NCI-H187 treated with DMSO at 0.1 percent for 48 hours (cell line): ENCODE results near the gene ZNF618.

Experiments used
- DNase-seq: peaks from one replicate; lab custom pipeline; 2025; lab: John Stamatoyannopoulos, UW

ZNF618 gene

DNA sequence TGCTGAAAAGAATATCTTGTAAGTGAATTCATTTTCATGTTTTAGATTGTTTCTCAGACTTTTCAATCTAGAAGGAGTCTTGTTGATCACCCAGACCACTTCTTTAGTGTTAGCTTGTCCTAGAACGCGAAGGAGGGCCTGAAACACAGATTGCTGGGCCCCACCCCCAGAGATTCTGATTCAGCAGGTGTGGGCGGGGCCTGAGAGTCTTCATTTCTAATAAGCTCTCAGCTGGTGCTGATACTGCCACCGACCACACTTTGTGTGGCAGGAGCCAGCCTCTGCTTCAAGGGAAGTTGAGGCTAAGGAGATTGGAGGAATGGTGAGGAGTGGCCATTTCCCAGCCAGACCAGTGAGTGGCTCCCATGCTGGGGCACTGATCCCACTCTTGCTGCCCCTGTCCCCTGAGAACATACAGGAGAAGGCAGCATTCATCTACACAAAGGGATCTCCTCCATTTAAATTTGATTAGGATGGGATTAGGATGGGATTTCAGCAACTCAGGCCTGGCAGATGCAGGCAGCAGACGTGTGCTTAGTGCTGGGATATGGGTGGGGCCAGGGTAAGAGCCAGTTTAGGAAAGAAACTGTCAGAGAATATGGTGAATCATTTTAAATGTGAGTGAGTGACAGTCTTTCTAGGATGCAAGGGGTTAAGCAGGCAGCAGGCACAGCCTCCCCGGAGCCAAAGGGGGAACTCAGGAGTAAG lies 35.9 kb downstream of the ZNF618 start:
- no peak for DNase-seq

DNA sequence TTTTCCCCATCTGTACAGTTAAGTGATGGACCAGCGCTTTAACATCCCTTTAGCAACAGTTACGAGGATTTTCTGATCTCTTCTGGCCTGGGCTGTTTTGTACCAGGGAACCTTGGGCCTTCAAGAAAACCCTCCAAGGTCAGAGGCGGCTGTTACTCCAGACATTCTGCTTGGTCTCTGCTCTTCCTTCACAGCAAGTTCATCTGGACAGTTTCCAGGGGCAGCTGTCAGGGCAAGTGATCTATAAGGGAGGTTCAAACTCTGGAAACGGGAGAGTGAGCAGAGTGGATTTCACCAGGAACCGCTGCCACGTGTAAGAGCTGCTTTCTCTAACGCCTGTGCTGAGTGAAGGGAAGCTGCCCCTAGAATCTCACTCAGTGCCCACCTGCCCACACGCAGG lies 36.7 kb downstream of the ZNF618 start:
- no peak for DNase-seq

DNA sequence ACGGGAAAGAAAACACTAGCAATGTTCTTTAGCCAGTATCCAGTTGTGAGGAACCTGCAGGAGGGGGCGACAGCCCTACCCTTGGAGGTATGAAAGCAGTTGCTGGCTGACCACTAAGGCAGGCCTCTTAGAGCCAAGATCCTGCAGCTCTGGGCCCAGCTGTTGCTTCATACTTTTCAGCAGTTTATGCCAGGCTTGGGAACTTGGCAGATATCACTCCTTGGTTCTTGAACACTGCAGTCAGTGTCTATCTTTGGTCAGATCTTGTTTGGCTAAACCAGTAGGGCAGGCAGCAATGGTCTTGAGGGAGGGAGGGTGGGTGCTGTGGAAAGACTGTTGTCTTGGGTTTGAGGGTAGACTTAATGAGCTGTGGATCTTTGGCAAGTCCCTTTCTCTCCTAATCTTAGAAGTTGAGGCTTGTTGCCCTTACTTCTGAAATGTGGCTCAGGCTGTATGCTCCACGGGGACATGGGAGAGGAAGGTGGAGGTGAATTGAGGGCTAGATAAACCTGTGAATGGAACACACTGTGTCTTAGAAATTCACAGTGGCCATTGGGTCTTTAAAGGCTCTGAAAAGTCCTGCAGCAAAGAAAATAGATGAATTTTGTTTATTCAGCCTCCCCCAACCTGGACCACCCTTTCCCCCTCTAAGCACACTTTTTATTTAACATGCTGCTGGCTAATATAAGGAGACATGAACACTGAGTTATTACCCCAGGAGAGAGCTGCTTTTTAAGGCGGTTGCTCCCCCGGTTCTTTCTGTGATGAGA lies 37.5 kb downstream of the ZNF618 start:
- no peak for DNase-seq

DNA sequence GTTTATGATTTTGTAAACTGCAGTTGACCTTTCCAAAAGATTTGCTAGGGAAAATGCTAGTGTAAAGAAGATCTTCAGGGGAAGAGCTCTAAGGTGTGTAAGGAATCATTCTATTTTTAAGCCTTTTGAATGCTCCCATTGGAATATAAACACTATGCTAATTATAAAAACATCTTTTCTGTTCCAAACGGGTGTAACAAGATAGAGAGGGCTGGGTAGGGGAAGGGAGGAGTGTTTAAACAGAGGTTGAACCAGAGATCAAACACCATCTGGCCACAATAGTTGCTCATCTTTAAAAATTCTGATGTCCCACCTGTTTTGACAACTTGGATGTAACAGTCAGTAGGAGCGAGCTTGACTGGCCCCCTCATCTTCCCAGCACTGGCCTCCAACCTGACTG lies 38.4 kb downstream of the ZNF618 start:
- DNase-seq = no peak

DNA sequence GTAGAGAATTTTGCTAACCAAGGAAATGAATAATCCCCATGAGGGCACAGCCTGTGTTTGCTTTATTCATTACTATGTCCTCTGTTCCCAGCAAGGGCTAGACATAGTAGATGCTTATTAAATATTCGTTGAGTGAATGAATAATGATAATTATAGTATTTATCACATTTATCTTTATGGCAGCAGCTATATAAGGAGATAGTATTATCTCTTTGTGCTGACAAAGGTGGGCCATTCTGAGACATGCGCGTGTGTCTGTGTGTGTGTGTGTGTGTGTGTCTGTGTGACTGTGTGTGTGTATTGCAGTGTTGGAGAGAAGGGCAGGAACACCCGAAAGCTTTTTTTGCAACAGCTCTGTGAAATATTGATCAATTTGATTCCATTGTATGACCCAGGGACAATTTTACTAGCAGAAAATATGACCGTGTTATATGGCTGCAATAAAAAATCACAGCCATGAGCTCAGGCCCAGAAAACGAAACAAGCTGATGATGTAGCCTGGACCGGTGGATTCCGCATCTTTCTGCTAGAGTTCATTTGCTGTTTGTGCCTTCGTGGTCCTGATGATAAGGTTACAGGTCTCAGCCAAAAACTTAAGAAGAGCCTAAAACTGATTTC lies 39.8 kb downstream of the ZNF618 start:
- DNase-seq = no peak

DNA sequence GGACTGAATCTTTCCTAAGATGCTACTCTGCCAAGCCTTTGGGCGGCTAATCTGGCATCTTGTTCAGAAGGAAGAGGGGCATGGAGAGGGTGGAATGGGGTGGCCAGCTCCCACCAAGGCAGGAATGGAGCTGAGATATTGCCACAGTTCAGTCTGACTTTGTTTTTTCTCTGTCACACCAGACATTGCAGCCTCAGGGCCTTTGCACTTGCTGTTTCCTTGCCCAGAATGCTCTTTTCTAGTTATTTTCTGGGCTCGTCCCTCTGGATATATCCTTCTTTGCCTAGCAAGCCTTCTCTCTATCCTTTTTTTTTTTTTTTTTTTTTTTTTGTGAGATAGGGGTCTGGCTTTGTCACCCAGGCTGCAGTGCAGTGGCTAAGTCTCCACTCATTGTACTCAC lies 40.8 kb downstream of the ZNF618 start:
- no peak for DNase-seq

DNA sequence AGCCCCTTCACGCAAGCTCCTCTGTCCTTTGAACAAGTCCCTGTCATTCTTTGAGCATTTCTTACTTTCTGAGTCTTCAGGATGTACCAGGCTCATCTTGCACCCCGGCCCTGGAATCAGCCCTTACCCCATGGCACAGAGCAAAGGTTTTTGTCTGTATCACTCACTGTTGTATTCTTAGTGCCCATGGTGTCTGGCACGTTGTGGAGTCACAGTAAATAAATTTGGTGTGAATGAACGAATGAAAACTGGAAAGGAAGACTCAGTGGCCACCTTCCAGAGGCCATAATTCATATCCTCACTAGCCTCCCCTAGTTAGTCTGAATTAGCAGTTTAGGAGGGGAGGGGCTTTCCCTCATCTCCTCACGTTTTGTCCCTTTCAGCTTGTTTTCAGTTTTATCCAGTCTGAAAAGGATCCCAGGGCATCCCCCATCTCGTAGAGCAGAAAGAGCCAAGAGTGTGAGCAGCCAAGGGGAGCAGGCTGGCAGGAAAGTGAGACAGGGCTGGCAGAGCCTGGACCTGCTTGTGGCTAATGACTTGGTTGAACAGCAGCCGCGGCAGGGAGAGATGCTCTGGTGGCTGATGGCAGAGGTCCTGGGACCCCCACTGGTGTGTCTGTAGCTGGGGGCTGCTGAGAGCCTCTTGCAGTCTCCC lies 42.7 kb downstream of the ZNF618 start:
- DNase-seq = no peak

DNA sequence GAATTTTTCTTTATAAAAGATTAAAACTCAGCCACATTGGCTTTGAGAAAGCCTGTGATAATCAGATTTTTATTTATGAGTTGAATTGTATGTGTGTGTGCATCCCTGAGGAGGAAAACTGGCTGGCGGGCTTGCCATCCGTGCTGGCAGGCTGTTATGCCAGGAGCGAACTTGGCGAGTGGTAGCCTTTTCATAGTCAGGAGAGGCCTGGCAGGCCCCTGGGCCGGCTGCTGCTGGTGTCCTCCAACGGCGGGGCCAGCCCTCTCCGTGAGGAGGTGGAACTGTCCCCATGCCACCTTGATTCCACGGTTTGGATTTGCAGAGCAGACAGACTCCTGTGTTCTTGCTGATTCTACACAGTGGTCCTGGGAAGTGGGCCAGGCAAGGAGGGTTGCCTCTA lies 43.3 kb downstream of the ZNF618 start:
- DNase-seq = no peak

DNA sequence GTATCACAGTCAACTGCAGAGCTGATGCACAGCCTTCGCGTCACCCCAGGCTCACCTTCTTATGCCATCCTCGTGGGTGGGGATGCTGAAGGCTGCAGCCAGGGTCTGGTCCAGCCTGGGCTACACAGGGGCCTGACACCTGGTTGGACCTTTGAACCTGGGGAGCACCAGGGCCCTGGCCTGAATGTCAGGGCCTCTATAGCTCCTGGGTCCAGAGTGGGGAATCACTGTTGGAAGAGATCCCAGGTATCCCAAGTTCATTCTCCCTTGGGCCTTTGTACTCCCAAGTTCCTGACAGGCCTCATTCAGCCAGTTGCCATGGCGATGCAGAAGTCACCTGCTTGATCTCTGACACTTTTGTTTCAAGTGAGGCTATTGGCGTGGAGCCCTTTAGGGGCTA lies 43.8 kb downstream of the ZNF618 start:
- DNase-seq = no peak

DNA sequence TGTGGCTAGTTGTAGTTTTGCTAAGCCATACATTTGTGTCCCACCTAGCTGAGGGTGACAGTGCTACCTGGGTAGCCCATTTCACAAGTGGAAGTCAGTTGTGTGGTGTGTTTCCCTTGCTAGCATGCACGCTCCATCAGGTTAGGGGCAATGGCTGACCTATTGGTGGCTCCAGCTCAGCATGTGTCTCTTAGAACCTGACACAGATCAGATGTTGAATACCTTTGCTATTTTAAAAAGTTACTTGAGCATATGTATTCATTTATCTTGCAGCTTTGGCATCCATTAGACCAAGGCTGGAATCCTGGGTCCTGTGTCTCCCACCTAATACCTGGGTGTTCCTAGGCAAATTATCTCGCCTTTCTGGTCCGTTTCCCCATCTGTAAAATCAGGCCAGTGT lies 44.8 kb downstream of the ZNF618 start:
- DNase-seq = no peak

DNA sequence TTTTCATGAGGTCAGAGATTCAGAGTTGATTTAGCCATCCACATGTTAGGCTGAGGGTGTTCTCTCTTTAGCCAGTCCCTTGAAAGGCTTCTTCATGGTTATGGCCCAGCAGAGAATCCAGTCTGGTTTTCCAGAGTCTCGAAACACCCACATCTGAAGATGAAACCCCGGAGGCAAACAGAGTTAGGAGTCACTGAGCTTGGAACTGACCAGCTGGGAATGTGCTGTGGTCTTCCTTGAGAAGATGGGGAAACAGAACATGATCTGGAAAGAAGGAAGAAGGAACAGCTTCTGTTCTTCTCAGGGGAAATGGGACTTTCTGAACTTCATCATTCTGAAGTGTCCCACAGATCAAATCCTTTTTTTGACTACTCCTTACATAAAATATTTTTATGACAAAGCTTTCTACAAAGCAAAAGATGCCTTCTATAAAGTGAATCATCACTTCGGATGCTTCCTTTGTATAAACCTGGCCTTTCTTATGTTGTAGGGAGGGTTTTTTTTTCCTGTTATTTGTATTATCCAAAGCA lies 45.4 kb downstream of the ZNF618 start:
- DNase-seq = no peak

DNA sequence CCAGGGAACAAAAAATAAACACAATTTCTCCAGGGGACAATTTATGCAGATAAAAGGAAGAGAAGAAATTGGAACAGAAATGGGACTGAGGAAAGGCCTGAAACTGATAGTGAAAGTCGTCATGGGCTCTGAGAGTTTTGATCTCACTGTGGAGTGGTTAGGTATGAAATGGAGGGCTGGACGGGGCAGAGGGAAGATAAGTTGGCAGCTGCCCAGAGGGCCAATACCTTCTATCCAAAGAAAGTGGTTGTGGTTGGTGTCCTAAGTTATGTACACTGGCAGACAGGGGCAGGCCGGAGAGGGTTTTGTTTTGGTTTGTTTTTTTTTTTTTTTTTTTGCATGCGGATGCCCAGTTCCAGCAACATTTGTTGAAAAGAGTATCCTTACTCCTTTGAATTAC lies 46.1 kb downstream of the ZNF618 start:
- DNase-seq = no peak

DNA sequence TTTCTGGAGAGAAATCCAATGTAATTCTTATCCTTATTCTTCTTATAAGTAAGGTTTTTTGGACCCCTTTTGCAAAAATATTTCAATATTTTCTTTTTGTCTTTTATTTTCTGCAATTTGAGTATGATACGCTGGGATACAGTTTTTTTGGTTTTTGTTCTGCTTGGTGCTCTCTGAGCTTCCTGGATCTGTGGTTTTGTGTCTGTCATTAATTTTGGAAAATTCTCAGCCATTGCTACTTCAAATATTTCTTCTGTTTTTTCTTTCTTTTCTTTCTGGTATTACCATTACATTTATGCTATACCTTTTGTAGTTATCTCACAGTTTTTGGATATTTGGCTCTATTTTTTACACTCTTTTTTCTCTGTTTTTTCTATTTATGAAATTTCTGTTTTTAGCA lies 50.1 kb downstream of the ZNF618 start:
- no peak for DNase-seq

DNA sequence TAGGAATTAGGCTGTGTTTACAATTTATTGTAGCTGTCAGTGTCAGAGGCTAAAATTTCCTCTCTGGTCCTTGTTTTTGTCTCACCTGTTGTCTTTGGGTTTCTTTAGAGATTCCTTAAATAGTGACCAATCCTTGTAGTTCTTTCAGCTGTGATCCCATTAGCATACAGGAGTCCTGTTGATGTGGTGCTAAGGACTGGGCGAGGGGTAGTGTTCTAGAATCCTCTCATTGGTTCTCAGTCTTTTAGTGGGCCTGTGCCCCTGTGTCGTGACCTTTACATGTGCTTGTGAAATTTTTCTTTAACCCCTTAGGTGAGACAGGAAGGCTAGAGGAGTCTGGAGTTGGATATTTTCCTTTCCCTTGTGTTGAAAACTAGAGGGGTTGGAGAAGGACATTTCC lies 51.2 kb downstream of the ZNF618 start:
- DNase-seq = no peak

DNA sequence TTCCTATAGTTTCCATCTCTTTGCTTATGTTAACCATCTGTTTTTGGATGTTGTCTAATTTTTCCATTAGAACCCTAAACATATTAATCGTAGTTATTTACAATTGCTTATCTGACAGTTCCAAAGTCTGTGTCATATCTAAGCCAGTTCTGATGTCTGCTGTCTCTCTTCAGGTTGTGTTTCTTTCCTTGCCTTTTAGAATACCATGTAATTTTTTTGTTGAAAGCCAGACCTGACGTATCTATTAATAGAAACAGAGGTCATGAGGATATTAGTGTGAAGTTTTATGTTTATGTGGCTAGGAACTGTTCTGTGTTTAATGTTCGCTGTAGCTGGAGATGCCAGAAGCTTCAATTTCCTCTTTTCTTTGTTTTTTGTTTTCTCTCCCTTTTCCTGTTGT lies 52.2 kb downstream of the ZNF618 start:
- no peak for DNase-seq

DNA sequence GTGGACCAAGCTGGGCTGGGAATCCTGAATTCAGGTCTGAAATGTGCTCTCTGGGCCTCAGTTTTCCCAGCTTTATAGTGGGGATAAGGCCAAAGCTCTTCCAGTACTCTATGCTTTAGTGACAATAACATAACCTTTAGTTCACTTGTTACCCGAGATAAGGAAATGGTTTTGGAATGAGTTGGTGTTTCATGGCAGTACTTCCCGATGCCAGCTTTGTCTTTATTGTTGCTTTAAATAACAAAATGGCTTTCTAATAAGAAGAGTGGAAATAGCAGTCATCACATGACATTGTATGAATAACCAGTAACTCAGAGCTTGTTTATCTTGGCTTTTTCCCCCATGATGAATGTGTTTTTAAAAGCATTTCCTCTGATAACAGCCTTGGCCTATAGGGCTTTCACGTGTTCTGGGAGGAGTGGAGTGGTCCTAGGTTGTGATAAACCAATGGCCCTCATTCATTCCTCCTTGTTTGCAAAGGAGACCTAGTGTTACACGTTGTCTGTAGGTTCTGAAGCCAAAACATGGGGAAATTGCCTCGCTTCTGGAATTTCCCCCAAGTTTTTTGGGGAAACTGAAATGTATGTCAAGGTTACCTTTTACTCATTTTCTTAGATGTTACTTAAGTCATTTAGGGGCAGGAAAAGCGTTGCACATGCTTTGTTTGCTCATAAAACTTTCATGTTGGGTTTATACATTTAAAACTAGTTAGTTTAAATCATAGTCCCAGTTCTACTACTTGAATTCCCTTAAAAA lies 53.7 kb downstream of the ZNF618 start:
- no peak for DNase-seq

DNA sequence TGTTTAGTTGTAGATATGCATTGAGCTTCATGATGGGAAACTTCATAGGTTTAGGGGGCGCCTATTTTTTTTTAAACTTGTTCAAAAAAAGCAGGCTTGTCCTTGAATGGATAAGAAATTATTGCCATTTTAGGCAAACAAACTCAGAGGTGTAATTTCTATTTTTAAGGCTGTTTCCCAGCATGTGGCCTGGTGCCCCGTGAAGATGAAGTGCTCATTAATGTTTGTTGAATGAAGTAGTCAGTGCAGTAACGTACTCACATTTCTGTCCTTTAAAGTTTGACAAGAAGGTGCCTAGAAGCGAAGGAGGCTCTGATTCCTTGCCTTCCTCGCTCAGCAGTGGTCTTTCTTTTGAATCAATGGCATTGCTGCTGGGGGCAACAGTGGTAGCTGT lies 54.3 kb downstream of the ZNF618 start:
- no peak for DNase-seq

DNA sequence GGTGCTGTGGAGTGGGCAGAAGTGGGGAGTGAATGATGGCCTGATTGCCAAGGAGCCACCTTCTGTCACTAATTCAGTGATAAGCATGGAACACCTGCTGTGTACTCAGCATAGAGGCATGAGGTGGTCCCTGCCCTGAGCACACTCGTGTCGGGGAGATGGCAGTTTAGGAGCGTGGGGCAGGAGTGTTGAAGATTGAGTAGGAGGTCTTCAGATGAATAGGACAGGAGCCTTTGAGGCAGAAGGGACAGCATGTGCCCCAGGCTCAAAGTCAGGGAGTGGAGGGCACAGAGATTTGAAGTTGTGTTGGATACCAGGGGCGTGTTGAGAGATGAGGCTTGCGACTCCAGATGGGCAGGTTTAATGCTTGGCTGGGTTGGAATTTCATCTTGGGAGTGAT lies 55.0 kb downstream of the ZNF618 start:
- DNase-seq = no peak

DNA sequence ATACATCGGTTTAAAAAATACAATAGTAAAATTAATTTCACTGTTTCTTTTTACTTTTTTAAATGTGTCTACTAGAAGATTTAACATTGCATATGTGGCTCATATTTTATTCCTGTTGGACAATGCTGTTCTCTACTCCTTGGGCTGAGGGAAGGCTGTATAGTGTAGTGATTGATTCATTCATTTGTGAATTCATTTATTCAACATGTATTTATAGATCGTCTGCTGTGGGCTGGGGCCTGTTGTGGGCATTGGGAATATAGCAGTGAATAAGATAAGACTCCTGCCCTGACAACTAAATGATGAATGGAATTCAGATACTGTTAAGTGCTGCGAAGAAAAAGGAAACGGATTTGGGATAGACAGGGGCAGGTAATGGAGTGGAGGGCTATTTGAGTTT lies 55.7 kb downstream of the ZNF618 start:
- no peak for DNase-seq

DNA sequence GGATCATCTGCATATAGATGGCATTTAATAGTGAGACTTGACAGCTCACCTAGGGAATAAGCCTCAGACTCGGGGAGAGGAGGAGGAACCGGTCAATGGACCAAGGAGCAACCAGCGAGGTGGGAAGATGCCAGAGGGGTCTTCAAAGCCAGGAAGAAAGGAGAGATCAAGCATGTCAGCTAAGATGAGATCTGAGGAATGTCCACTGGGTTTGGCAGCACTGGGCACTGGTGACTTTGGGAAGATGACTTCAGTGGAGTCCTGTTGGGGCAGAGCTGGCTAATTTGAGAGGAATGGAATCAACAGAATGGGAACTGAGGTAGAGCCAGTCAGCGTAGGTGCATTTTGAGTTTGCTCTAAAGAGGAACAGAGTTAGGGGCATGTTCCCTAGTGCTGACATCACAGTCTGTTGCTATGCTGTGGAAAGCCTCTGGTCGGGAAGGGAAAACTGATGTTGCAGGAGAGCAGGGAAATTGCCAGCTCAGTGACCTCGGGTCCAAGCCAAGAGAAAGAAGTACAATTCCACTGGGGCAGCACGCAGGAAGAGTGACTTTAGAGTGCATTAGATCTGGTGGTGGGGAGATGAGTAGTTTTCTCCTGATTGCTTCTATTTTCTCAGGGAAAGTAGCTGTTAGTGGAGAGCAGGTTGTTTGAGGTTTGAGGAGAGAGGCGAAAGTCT lies 56.9 kb downstream of the ZNF618 start:
- no peak for DNase-seq

DNA sequence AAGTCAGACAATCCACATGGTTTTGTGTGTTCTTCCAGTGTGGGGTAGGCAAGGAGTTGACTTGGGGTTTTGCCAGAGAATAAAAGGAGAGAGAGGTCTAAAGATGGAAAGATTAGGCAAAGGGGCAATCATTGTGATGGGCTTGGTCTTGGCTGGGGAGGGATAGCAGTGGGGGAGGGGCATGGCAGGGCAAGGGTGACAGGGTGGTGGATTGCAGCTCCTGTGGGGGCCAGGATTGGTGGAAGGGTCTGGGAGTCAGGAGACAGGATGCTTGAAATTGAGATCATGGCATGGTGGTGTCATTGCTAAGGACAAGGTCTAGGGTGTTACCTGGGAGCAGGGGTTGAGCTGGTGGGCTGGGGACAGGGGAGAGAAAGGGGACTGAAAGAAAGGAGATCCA lies 57.6 kb downstream of the ZNF618 start:
- no peak for DNase-seq
